ENCODE data around the gene SLC44A1.

The SLC44A1 gene

GRCh38 chr9:105275111-105275510 is 30.7 kb downstream of the SLC44A1 start:
- Histone ChIP-seq H2AFZ (ENCODE audit: low read length) (no peak overlapping the region), H3K23ac (ENCODE audit: low read depth, low read length, poor library complexity) (no peak overlapping the region), H2BK120ac (ENCODE audit: low read depth, low read length) (no peak overlapping the region), H3K14ac (ENCODE audit: low read length) (no peak overlapping the region), H3K9me3 (replicated peaks in 1 of 2; ENCODE audit: control insufficient read depth in 2 of 2, insufficient read depth in 1 of 2, low read depth in 1 of 2, low read length in 2 of 2) (no peaks in the 10 kb centered on the region), H3K27ac (replicated peaks; ENCODE audit: low read length) (no peak overlapping the region), H3K79me1 (ENCODE audit: low read depth, low read length) (no peaks in the 10 kb centered on the region), H4K91ac (ENCODE audit: low read depth, low read length, poor library complexity) (no peak overlapping the region), H2BK5ac (ENCODE audit: low read length) (no peak overlapping the region), H3K18ac (ENCODE audit: low read length) (no peak overlapping the region), H2BK15ac (ENCODE audit: low read length) (no peak overlapping the region), H3K4me3 (ENCODE audit: low read length in 2 of 2) (no peak overlapping the region), H3K4ac (ENCODE audit: low read length) (no peak overlapping the region), H3K4me2 (ENCODE audit: insufficient read depth, low read length, poor library complexity, severe bottlenecking) (no peak overlapping the region), H3K9ac (ENCODE audit: low read depth, low read length, poor library complexity) (no peak overlapping the region), H4K8ac (ENCODE audit: low read depth, low read length) (no peak overlapping the region), H2BK12ac (ENCODE audit: low read length) (no peak overlapping the region), H3K36me3 (replicated peaks in 1 of 2; ENCODE audit: control insufficient read depth in 2 of 2, insufficient read depth in 2 of 2, low read length in 2 of 2) (no peaks in the 10 kb centered on the region), H3K27me3 (ENCODE audit: control insufficient read depth in 3 of 3, insufficient read depth in 3 of 3, low read depth in 1 of 3, low read length in 3 of 3) (no peaks in the 10 kb centered on the region), H2AK5ac (ENCODE audit: low read depth, low read length) (no peak overlapping the region), H3K4me1 (ENCODE audit: control insufficient read depth in 2 of 2, insufficient read depth in 1 of 2, low read depth in 1 of 2, low read length in 2 of 2) (peaks cover 0 to 2% of the 10 kb centered on the region in 2 donors)
- DNase-seq (ENCODE audit: low spot score): no peak
- no CpG with 5 or more reads among the region's 1 CpG for WGBS, 2 donors (ENCODE audit: extremely low coverage in 2 of 2, insufficient read length in 2 of 2, insufficient replicate concordance in 1 of 2)

GRCh38 chr9:105275938-105276337 is 31.5 kb downstream of the SLC44A1 start:
- H2BK15ac ChIP-seq (ENCODE audit: low read length): no peak overlapping the region
- no peak overlapping the region for H3K23ac ChIP-seq (ENCODE audit: low read depth, low read length, poor library complexity)
- H3K36me3 ChIP-seq (replicated peaks in 1 of 2; ENCODE audit: control insufficient read depth in 2 of 2, insufficient read depth in 2 of 2, low read length in 2 of 2): no peaks in the 10 kb centered on the region
- H3K4me3 ChIP-seq (ENCODE audit: low read length in 2 of 2): no peak overlapping the region
- no peaks in the 10 kb centered on the region for H3K9me3 ChIP-seq (replicated peaks in 1 of 2; ENCODE audit: control insufficient read depth in 2 of 2, insufficient read depth in 1 of 2, low read depth in 1 of 2, low read length in 2 of 2)
- no peaks in the 10 kb centered on the region for H3K79me1 ChIP-seq (ENCODE audit: low read depth, low read length)
- H2BK5ac ChIP-seq (ENCODE audit: low read length): no peak overlapping the region
- H3K4me1 ChIP-seq (ENCODE audit: control insufficient read depth in 2 of 2, insufficient read depth in 1 of 2, low read depth in 1 of 2, low read length in 2 of 2): peaks cover 0 to 2% of the 10 kb centered on the region in 2 donors
- no peak overlapping the region for H3K4me2 ChIP-seq (ENCODE audit: insufficient read depth, low read length, poor library complexity, severe bottlenecking)
- H4K91ac ChIP-seq (ENCODE audit: low read depth, low read length, poor library complexity): no peak overlapping the region
- whole genome bisulfite sequencing, 2 donors (ENCODE audit: extremely low coverage in 2 of 2, insufficient read length in 2 of 2, insufficient replicate concordance in 1 of 2): no CpG with 5 or more reads among the region's 6 CpGs
- no peak overlapping the region for H2AFZ ChIP-seq (ENCODE audit: low read length)
- DNase-seq (ENCODE audit: low spot score): no peak
- H3K4ac ChIP-seq (ENCODE audit: low read length): no peak overlapping the region
- no peak overlapping the region for H2BK120ac ChIP-seq (ENCODE audit: low read depth, low read length)
- H2BK12ac ChIP-seq (ENCODE audit: low read length): no peak overlapping the region
- H3K18ac ChIP-seq (ENCODE audit: low read length): no peak overlapping the region
- no peak overlapping the region for H4K8ac ChIP-seq (ENCODE audit: low read depth, low read length)
- H3K9ac ChIP-seq (ENCODE audit: low read depth, low read length, poor library complexity): no peak overlapping the region
- no peak overlapping the region for H3K14ac ChIP-seq (ENCODE audit: low read length)
- H3K27me3 ChIP-seq (ENCODE audit: control insufficient read depth in 3 of 3, insufficient read depth in 3 of 3, low read depth in 1 of 3, low read length in 3 of 3): no peaks in the 10 kb centered on the region
- H2AK5ac ChIP-seq (ENCODE audit: low read depth, low read length): no peak overlapping the region
- H3K27ac ChIP-seq (replicated peaks; ENCODE audit: low read length): no peak overlapping the region

DNA sequence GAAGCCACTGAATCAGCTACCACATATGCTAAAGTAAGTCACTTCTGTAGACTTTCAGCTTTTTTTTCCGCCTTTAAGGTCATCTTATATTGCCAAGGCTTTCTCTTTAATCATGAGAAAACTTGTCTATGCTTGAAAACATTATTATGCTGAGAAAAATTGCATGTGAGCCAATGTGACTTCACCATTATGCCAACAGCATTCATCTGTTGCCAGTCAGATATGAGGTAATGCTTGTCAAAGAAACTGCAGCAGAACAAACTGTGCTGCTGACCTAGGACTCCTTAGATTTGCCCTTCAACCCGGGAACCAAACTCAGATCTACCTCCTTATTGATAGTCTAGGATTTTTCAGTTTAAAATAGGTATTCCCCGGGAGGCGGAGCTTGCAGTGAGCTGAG is 34.3 kb downstream of the SLC44A1 start:
- H3K9ac ChIP-seq (ENCODE audit: low read depth, low read length, poor library complexity): no peak overlapping the region
- no peak overlapping the region for H3K4me3 ChIP-seq (ENCODE audit: low read length in 2 of 2)
- no peak overlapping the region for H4K8ac ChIP-seq (ENCODE audit: low read depth, low read length)
- no peaks in the 10 kb centered on the region for H3K36me3 ChIP-seq (replicated peaks in 1 of 2; ENCODE audit: control insufficient read depth in 2 of 2, insufficient read depth in 2 of 2, low read length in 2 of 2)
- no peaks in the 10 kb centered on the region for H3K79me1 ChIP-seq (ENCODE audit: low read depth, low read length)
- H2AK5ac ChIP-seq (ENCODE audit: low read depth, low read length): no peak overlapping the region
- H3K18ac ChIP-seq (ENCODE audit: low read length): no peak overlapping the region
- no peaks in the 10 kb centered on the region for H3K9me3 ChIP-seq (replicated peaks in 1 of 2; ENCODE audit: control insufficient read depth in 2 of 2, insufficient read depth in 1 of 2, low read depth in 1 of 2, low read length in 2 of 2)
- no peak overlapping the region for H3K14ac ChIP-seq (ENCODE audit: low read length)
- H2BK15ac ChIP-seq (ENCODE audit: low read length): no peak overlapping the region
- WGBS, 2 donors (ENCODE audit: extremely low coverage in 2 of 2, insufficient read length in 2 of 2, insufficient replicate concordance in 1 of 2): no CpG with 5 or more reads among the region's 4 CpGs
- no peak overlapping the region for H2BK5ac ChIP-seq (ENCODE audit: low read length)
- DNase-seq (ENCODE audit: low spot score): no peak
- no peak overlapping the region for H4K91ac ChIP-seq (ENCODE audit: low read depth, low read length, poor library complexity)
- no peak overlapping the region for H3K27ac ChIP-seq (replicated peaks; ENCODE audit: low read length)
- H2BK120ac ChIP-seq (ENCODE audit: low read depth, low read length): no peak overlapping the region
- H3K4me2 ChIP-seq (ENCODE audit: insufficient read depth, low read length, poor library complexity, severe bottlenecking): no peak overlapping the region
- H3K27me3 ChIP-seq (ENCODE audit: control insufficient read depth in 3 of 3, insufficient read depth in 3 of 3, low read depth in 1 of 3, low read length in 3 of 3): no peaks in the 10 kb centered on the region
- H3K4me1 ChIP-seq (ENCODE audit: control insufficient read depth in 2 of 2, insufficient read depth in 1 of 2, low read depth in 1 of 2, low read length in 2 of 2): no peaks in the 10 kb centered on the region
- H2AFZ ChIP-seq (ENCODE audit: low read length): no peak overlapping the region
- no peak overlapping the region for H3K4ac ChIP-seq (ENCODE audit: low read length)
- no peak overlapping the region for H3K23ac ChIP-seq (ENCODE audit: low read depth, low read length, poor library complexity)
- H2BK12ac ChIP-seq (ENCODE audit: low read length): no peak overlapping the region

GRCh38 chr9:105280691-105281090 is 36.2 kb downstream of the SLC44A1 start:
- H3K23ac ChIP-seq (ENCODE audit: low read depth, low read length, poor library complexity): no peak overlapping the region
- no peaks in the 10 kb centered on the region for H3K36me3 ChIP-seq (replicated peaks in 1 of 2; ENCODE audit: control insufficient read depth in 2 of 2, insufficient read depth in 2 of 2, low read length in 2 of 2)
- no peaks in the 10 kb centered on the region for H3K9me3 ChIP-seq (replicated peaks in 1 of 2; ENCODE audit: control insufficient read depth in 2 of 2, insufficient read depth in 1 of 2, low read depth in 1 of 2, low read length in 2 of 2)
- DNase-seq (ENCODE audit: low spot score): no peak
- no peak overlapping the region for H3K27ac ChIP-seq (replicated peaks; ENCODE audit: low read length)
- no peak overlapping the region for H3K4me3 ChIP-seq (ENCODE audit: low read length in 2 of 2)
- no peak overlapping the region for H3K4me2 ChIP-seq (ENCODE audit: insufficient read depth, low read length, poor library complexity, severe bottlenecking)
- no peaks in the 10 kb centered on the region for H3K79me1 ChIP-seq (ENCODE audit: low read depth, low read length)
- no peak overlapping the region for H2BK5ac ChIP-seq (ENCODE audit: low read length)
- no peak overlapping the region for H2BK12ac ChIP-seq (ENCODE audit: low read length)
- H2AFZ ChIP-seq (ENCODE audit: low read length): no peak overlapping the region
- no peak overlapping the region for H2BK15ac ChIP-seq (ENCODE audit: low read length)
- H3K4ac ChIP-seq (ENCODE audit: low read length): no peak overlapping the region
- no peak overlapping the region for H2AK5ac ChIP-seq (ENCODE audit: low read depth, low read length)
- H4K8ac ChIP-seq (ENCODE audit: low read depth, low read length): no peak overlapping the region
- H4K91ac ChIP-seq (ENCODE audit: low read depth, low read length, poor library complexity): no peak overlapping the region
- no peak overlapping the region for H3K9ac ChIP-seq (ENCODE audit: low read depth, low read length, poor library complexity)
- H3K4me1 ChIP-seq (ENCODE audit: control insufficient read depth in 2 of 2, insufficient read depth in 1 of 2, low read depth in 1 of 2, low read length in 2 of 2): no peaks in the 10 kb centered on the region
- H3K18ac ChIP-seq (ENCODE audit: low read length): no peak overlapping the region
- H3K14ac ChIP-seq (ENCODE audit: low read length): no peak overlapping the region
- no peaks in the 10 kb centered on the region for H3K27me3 ChIP-seq (ENCODE audit: control insufficient read depth in 3 of 3, insufficient read depth in 3 of 3, low read depth in 1 of 3, low read length in 3 of 3)
- no peak overlapping the region for H2BK120ac ChIP-seq (ENCODE audit: low read depth, low read length)
- no CpG with 5 or more reads among the region's 2 CpGs for WGBS, 2 donors (ENCODE audit: extremely low coverage in 2 of 2, insufficient read length in 2 of 2, insufficient replicate concordance in 1 of 2)
